ENCODE measurements around the gene REC8. TPM values are rescaled to one million over a fixed set of nuclear protein-coding genes. Genes with fewer than 3 reads are reported as not detected.

The REC8 gene
- total and polyA plus RNA-seq, 2 of the 13 experiments (the other 11 are each of a cell fraction or from before 2014, with no cell fraction given): 3.4 to 14.7 TPM

- TF ChIP-seq ZBTB40 (IDR thresholded peaks at IDR 0.05) (no peak), ZBTB40 (CRISPR knock-in tag; IDR thresholded peaks at IDR 0.05) (peak; percentile 92), YY1 (IDR thresholded peaks at IDR 0.05; ENCODE audit: insufficient read depth, insufficient replicate concordance, low read depth, low read length) (peak; percentile 96), SKI (IDR thresholded peaks at IDR 0.05; ENCODE audit: partially characterized antibody) (peak; percentile 71), NFIB (CRISPR knock-in tag; IDR thresholded peaks at IDR 0.05; ENCODE audit: borderline replicate concordance) (no peak), SRF (IDR thresholded peaks at IDR 0.05; ENCODE audit: low read depth, low read length) (peak; percentile 13; the same call in 1 of the 2 replicates), SETDB1 (CRISPR knock-in tag; IDR thresholded peaks at IDR 0.05; ENCODE audit: borderline replicate concordance) (no peak), ZNF446 (CRISPR knock-in tag; IDR thresholded peaks at IDR 0.05) (no peak; the same call in none of the 2 replicates), ELF1 (CRISPR knock-in tag; IDR thresholded peaks at IDR 0.05) (peak; percentile 92), ADNP (CRISPR knock-in tag; IDR thresholded peaks at IDR 0.05) (no peak), ZNF17 (CRISPR knock-in tag; IDR thresholded peaks at IDR 0.05) (no peak), ATM (IDR thresholded peaks at IDR 0.05; ENCODE audit: borderline replicate concordance) (no peak), MIXL1 (CRISPR knock-in tag; IDR thresholded peaks at IDR 0.05) (peak; percentile 96), ZNF891 (CRISPR knock-in tag; IDR thresholded peaks at IDR 0.05) (peak; percentile 100), CENPX (CRISPR knock-in tag; IDR thresholded peaks at IDR 0.05) (no peak), CSRNP2 (CRISPR knock-in tag; conservative IDR thresholded peaks at IDR 0.05; ENCODE audit: low read depth) (no peak), GATAD1 (CRISPR knock-in tag; IDR thresholded peaks at IDR 0.05) (peak; percentile 97), CBX5 (CRISPR knock-in tag; IDR thresholded peaks at IDR 0.05; ENCODE audit: borderline replicate concordance) (peak; percentile 98; the same call in 1 of the 2 replicates), SAFB2 (CRISPR knock-in tag; IDR thresholded peaks at IDR 0.05; ENCODE audit: borderline replicate concordance, low read depth) (peak; percentile 98), ZNF577 (CRISPR knock-in tag; IDR thresholded peaks at IDR 0.05; ENCODE audit: borderline replicate concordance, low read depth) (0 out of 2 replicates have a peak, but pooled peaks have one; percentile 28), RFX1 (IDR thresholded peaks at IDR 0.05) (no peak)
Measured at GRCh38 chr14:24215495-24216344, 43.8 kb downstream of the REC8 start, which contains the start of gene MDP1 (continued).

Data from HepG2 (cell line).